Stimulated activated CD4-positive, alpha-beta T cell treated with anti-CD3 and anti-CD28 coated beads, Interleukin-12 subunit alpha, Interleukin-12 subunit beta, amount 100 ng/mL, for 24 hours (primary cell): ENCODE data around the gene ATP6V1G1.
"Not testable (repeated sequence)": the region's sequence is repeated elsewhere in the genome, so short reads cannot be mapped to it uniquely, and the experiment has no call there.

Experiments
- DNase-seq, 2 experiments: peaks; one replicate each; pipeline ENCODE4 v3.0.0-alpha.2; 2020; ENCODE audit warnings: low read depth in 2 of 2

ATP6V1G1 gene, protein sequence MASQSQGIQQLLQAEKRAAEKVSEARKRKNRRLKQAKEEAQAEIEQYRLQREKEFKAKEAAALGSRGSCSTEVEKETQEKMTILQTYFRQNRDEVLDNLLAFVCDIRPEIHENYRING

DNA sequence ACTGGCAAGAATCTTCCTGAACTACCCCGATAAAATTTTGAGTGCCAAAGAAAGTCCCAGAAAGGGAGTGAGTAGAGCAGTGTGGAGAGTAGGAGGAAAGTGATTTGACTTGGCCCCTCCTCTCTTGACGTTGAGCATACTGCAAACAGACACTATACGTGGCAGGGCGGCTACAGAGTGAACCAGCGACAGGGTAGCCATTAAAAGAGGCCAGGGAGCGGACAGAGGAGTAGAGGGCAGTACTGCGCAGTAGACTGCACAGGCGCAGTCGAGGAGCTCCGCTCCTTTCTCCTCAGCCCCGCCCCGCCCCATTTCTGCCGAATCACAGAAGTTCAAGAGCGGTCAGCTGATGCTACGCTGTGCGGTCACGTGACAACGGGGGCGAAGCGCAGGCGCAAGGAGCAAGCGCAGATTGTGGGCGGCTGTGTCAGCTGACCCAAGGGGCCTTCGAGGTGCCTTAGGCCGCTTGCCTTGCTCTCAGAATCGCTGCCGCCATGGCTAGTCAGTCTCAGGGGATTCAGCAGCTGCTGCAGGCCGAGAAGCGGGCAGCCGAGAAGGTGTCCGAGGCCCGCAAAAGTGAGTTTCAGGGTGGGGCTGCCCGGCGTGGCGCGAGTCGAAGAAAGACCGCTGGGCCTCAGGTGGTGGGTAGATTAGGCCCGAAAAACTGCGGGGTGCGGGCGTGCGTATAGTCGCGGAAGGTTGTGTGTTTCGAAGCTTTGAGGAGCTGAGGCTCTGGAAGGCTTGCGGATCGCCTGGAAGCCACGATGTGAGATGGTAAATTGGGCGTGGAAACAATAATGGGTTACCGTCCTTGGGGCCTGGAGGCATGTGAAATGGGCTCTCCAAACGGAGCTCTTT is at the start of gene ATP6V1G1:
ATP6V1G1 (plus strand) TSS at position 425 of the 858 bp plus-strand sequence; CDS start at position 495, 70 bp downstream.
- peak; percentile 99 to 100 for DNase-seq

GRCh38 chr9:114538241-114538640 is 49.3 kb upstream of the ATP6V1G1 start:
- no peak for DNase-seq

DNA sequence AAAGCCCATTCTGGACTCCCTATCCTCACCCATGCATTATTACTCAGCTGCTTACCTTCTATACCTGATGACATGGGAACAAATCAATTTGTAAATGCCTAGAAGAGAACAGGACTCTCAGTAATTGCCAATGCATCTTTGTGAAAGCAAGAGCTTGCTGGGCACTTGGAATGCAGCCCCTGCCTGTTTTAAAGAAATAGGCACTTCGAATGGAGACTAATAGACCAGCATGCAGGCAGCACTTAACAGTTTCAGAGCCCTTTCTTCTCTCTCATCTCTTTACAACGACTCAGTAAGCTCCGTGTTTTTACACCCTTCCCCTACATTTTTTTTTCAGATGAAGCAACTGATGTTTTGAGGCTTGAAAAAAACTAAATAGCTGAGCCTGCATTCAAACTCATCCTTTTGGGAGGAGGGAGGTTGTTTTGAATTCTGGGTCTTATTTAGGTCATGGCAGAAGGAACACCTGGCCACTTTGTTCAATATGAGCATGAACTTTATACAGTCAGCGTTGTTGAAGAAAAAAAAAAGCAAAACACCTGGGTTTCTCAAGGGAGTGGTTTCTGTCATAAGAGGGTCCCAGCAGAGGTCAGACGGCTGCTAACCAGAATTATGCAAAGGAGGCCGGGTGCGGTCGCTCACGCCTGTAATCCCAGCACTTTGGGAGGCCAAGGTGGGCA is 47.7 kb upstream of the ATP6V1G1 start:
- no peak for DNase-seq

- no peak for DNase-seq
These were observed 42.5 kb upstream of the ATP6V1G1 start for GRCh38 chr9:114545055-114545454.

- no peak for DNase-seq
These were observed 40.7 kb upstream of the ATP6V1G1 start for GRCh38 chr9:114546851-114547250.

- DNase-seq: no peak
These were observed 37.8 kb upstream of the ATP6V1G1 start for GRCh38 chr9:114549697-114550330.

- no peak for DNase-seq
These were observed 35.6 kb upstream of the ATP6V1G1 start for GRCh38 chr9:114551750-114552685.

DNA sequence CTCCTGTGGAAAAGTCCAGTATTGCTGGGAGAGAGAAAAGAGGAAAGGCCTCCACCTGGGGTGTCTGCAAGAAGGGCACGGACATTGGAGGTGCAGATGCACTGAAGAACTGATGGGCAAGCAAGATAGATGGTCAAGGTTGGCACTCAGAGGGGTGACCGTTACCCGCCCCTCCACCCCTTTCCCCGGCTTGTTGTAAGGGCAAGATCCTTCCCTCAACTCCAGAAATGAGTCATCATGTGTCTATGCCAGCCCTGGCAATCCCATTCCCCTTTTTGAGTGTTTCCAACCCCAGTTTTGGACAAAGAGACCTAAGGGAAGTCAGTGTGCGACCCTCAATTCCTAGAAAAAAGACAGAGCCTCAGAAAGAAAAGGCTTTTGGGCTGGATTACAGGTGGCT is 34.9 kb upstream of the ATP6V1G1 start:
- DNase-seq: no peak

GRCh38 chr9:114553202-114553601 is 34.4 kb upstream of the ATP6V1G1 start:
- no peak for DNase-seq

DNA sequence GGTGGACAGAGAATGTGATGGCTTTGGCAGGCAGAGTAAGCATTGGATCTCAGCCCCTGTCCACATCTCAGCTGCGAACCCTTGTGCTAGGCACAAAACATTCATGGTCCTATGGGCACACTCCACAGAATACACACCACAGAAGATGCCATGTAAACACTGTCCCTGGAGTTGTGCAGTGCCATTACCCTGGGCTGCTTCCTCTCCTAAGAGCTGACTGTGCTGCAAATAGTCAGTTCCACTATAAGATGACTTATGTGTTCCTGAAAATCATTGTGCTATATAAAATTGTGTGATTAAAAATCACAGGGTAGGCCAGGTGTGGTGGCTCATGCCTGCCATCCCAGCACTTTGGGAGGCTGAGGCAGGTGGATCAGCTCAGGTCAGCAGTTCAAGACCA is 31.9 kb upstream of the ATP6V1G1 start:
- no peak for DNase-seq

- DNase-seq: no peak
These were observed 29.4 kb upstream of the ATP6V1G1 start for GRCh38 chr9:114558027-114558675.

- DNase-seq: no peak
These were observed 27.6 kb upstream of the ATP6V1G1 start for GRCh38 chr9:114559830-114560513.

- no peak for DNase-seq
These were observed 26.6 kb upstream of the ATP6V1G1 start for GRCh38 chr9:114560956-114561355.

DNA sequence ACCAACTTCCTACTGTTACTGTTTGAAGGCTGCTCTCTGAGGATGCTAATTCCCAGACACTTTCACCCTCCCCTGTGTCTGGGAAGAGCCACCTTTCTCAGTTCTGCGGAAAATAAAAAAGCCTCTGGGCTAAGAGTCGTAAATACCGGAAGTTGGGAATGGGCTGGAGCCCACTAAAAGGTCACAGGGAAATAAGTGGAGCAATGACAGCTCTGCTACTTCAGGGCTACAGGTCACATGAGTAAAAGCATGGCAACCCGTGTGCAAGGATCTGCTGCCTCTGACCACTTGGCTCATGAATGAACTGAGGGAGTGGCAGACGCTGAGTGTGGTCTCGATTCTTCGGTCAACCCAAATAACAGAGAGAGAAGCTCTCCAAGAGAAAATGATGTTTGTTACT is 25.8 kb upstream of the ATP6V1G1 start:
- DNase-seq: no peak

- no peak for DNase-seq
These were observed 22.4 kb upstream of the ATP6V1G1 start for GRCh38 chr9:114565204-114565603.

- no peak for DNase-seq
These were observed 16.8 kb upstream of the ATP6V1G1 start for GRCh38 chr9:114570742-114571141.

DNA sequence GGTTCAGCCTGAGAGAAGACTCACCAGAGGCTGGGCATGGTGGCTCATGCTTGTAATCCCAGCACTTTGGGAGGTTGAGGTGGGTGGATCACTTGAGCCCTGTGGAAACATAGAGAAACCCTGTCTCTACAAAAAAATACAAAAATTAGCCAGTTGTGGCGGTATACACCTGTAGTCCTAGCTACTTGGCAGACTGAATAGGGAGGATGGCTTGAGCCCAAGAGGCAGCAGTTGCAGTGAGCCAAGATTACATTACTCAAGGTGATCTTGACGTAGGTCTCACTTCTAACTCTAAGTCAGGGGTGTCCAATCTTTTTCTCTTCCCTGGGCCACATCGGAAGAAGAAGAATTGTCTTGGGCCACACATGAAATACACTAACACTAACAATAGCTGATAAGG is 16.2 kb upstream of the ATP6V1G1 start:
- DNase-seq: no peak

DNA sequence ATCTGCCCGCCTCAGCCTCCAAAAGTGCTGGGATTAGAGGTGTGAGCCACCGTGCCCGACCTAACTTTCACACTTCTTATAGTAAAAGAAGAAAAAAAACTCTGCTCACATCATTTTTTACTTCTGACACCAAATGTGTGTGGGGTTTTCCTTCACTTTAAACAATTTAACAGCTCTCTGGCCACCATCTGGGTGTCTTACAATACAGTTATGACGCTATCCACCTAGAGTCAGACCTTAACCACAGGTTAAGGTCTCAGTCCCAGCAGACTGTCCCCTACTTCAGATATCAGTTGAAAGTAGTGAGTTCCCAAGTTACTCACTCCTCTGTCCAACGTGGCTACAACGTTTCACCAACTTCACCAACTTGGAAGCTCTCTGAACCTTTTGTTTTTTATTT is 15.4 kb upstream of the ATP6V1G1 start:
- no peak for DNase-seq

DNA sequence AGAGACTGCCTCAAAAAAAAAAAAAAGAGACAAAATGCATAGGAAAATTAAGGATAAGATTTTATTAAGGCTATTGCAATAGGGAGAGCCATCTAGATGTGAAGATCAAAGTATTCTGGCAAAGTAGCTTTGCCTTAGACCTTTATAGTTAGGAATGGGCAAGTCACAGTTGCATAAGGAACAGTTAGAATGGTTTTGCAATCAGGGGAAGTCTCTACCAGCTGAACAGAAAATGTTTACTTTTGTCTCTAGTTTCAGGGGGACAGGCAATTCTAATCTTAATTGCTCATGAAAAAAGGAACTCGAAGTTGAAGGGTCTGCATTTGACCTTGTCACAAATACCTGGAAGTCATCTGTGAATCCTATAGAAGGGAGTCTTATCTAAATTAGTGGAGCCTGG is 13.1 kb upstream of the ATP6V1G1 start:
- DNase-seq: no peak

DNA sequence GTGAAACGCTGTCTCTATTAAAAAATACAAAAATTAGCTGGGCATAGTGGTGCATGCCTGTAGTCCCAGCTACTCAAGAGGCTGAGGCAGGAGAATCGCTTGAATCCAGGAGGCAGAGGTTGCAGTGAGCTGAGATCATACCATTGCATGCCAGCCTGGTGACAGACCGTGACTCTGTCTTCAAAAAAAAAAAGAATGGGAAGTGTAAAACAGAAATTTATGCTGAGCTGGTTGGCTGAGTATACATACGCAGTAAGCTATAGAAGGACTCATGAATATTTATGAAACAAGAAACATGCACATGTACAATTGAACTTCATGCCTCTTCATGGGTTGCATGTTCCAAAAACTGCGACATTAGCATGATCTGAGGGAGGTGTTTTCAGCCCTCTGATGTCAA is 10.8 kb upstream of the ATP6V1G1 start:
- not testable (repeated sequence) for DNase-seq
